ENCODE measurements around the gene PPP1R8.
"Not testable (repeated sequence)": the region's sequence is repeated elsewhere in the genome, so short reads cannot be mapped to it uniquely, and the experiment has no call there.

Gene PPP1R8

GRCh38 chr1:27833470-27833869 is 2.9 kb downstream of the PPP1R8 start:
- no peak for DNase-seq

- DNase-seq, result no peak
Measured at GRCh38 chr1:27835046-27835445, 4.5 kb downstream of the PPP1R8 start.

- no peak for DNase-seq
Measured at GRCh38 chr1:27835501-27835900, 4.9 kb downstream of the PPP1R8 start.

- no peak for DNase-seq
Measured at GRCh38 chr1:27849951-27850350, 19.4 kb downstream of the PPP1R8 start.

GRCh38 chr1:27855085-27855484 is 24.5 kb downstream of the PPP1R8 start:
- no peak for DNase-seq

GRCh38 chr1:27856561-27857343 is 26.2 kb downstream of the PPP1R8 start:
- no peak for DNase-seq

- not testable (repeated sequence) for DNase-seq
Measured at GRCh38 chr1:27857552-27857951, 27.0 kb downstream of the PPP1R8 start.

GRCh38 chr1:27858072-27858948 is 27.7 kb downstream of the PPP1R8 start:
- peak; percentile 73 to 87 for DNase-seq

GRCh38 chr1:27858949-27859576 is 28.5 kb downstream of the PPP1R8 start:
- no peak for DNase-seq

GRCh38 chr1:27861436-27861835 is 30.9 kb downstream of the PPP1R8 start:
- no peak for DNase-seq

- no peak for DNase-seq
Measured at GRCh38 chr1:27862004-27862403, 31.4 kb downstream of the PPP1R8 start.

- DNase-seq, result no peak
Measured at GRCh38 chr1:27862671-27863537, 32.3 kb downstream of the PPP1R8 start.

- DNase-seq, result no peak
Measured at GRCh38 chr1:27863538-27863915, 32.9 kb downstream of the PPP1R8 start.

- DNase-seq, result peak; percentile 28 to 47
Measured at GRCh38 chr1:27864264-27864895, 33.8 kb downstream of the PPP1R8 start.

- DNase-seq, result no peak
Measured at GRCh38 chr1:27865821-27866220, 35.2 kb downstream of the PPP1R8 start.

- DNase-seq, result no peak
Measured at GRCh38 chr1:27868556-27868931, 38.0 kb downstream of the PPP1R8 start.

GRCh38 chr1:27868932-27869718 is 38.5 kb downstream of the PPP1R8 start:
- peak; percentile 51 to 53 for DNase-seq

GRCh38 chr1:27869719-27870085 is 39.1 kb downstream of the PPP1R8 start:
- DNase-seq, result no peak

GRCh38 chr1:27871076-27871475 is 40.5 kb downstream of the PPP1R8 start:
- not testable (repeated sequence) for DNase-seq

GRCh38 chr1:27872059-27872801 is 41.6 kb downstream of the PPP1R8 start, which contains the start of gene THEMIS2:
THEMIS2 (plus strand) TSS chr1:27872544; CDS start chr1:27872572, 28 bp downstream.
- DNase-seq, result peak; percentile 75 to 76
